Measurements from ENCODE around the gene GINS2. TPM values are rescaled to one million over a fixed set of nuclear protein-coding genes. Genes with fewer than 3 reads are reported as not detected.

Gene GINS2
- total and polyA plus RNA-seq, 2 donors (not counting 3 experiments of a cell fraction or from before 2014, with no cell fraction given), result 10.4 to 24.1 TPM

DNA sequence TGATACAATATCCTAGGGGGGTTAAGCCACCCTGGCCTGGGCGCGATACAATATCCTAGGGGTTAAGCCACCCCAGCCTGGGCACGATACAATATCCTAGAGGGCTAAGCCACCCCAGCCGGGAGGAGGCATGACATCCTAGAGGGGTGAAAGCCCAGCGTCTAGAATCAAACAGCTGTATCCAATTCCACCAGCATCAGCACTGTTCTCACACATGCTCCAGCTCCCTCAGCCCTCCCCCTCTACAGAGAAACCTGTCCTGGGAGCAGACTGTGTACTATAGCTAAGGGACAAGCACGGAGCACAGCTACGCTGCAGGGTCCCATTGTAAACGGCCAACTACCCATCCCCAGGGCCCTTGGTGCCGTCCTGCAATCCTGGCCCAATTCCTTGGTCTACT, 6.2 kb downstream of the GINS2 start:
- Histone ChIP-seq H3K4me2 (ENCODE audit: insufficient read depth, low read length) (no peak overlapping the region), H3K27ac (ENCODE audit: insufficient read depth, low read depth, low read length) (no peak overlapping the region), H3K9me3 (replicated peaks; ENCODE audit: control insufficient read depth, insufficient read depth, low read length) (no peaks in the 10 kb centered on the region), H3K9ac (replicated peaks; ENCODE audit: extremely low read depth, insufficient read depth, low read length) (no peak overlapping the region), H3K79me2 (ENCODE audit: control insufficient read depth, insufficient read depth, low read length) (no peaks in the 10 kb centered on the region), H3K4me3 (replicated peaks in 1 of 3; ENCODE audit: insufficient read depth in 1 of 3, low read depth in 1 of 3, low read length in 3 of 3) (no peak overlapping the region), H3K27me3 (ENCODE audit: control insufficient read depth in 2 of 2, insufficient read depth in 2 of 2, low read length in 2 of 2) (no peaks in the 10 kb centered on the region), H3K9me1 (replicated peaks; ENCODE audit: control insufficient read depth, extremely low read depth, insufficient read depth, low read length) (no peaks in the 10 kb centered on the region), H3K4me1 (ENCODE audit: control insufficient read depth, extremely low read depth, insufficient read depth, low read length) (no peaks in the 10 kb centered on the region), H2AFZ (ENCODE audit: low read depth, low read length) (no peak overlapping the region), H4K20me1 (replicated peaks; ENCODE audit: control insufficient read depth, extremely low read depth, insufficient read depth, low read length) (no peaks in the 10 kb centered on the region), H3K36me3 (ENCODE audit: control insufficient read depth in 2 of 2, extremely low read depth in 1 of 2, insufficient read depth in 2 of 2, low read length in 2 of 2) (peaks cover 0 to 3% of the 10 kb centered on the region in 2 experiments)
- DNase-seq (ENCODE audit: low read depth, low spot score) (no peak), FAIRE-seq (no peak)
- dilution Hi-C loops (cut with MboI; ENCODE audit: extremely low pct_ligation_motif_present, low sequenced_read_pairs), result no loop called here
- intact Hi-C loops (cut with micrococcal nuclease), result no loop called here
- BruUV-seq (replicated peaks), result no TSS peak
- TF ChIP-seq EZH2 (IDR thresholded peaks at IDR 0.05; ENCODE audit: borderline replicate concordance, low read depth, low read length, severe bottlenecking) (no peak), CTCF (IDR thresholded peaks at IDR 0.05; ENCODE audit: extremely low read depth in 1 of 2, insufficient read depth in 1 of 2, low read depth in 1 of 2, low read length in 2 of 2) (no peak)
- TF ChIP-seq, protein P1, sequence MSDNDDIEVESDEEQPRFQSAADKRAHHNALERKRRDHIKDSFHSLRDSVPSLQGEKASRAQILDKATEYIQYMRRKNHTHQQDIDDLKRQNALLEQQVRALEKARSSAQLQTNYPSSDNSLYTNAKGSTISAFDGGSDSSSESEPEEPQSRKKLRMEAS (IDR thresholded peaks at IDR 0.05; ENCODE audit: insufficient read depth, insufficient read length), result no peak
- POLR2A ChIA-PET, result no interaction called here
- CTCF ChIA-PET, result interaction anchor here (0.8 to 2.0 kb wide), 5 partner anchors 16 to 35 kb away, joined by 3 to 6 read pairs (median 3); no protein-coding TSS in a partner anchor

GRCh38 chr16:85681255-85681654, 7.5 kb downstream of the GINS2 start:
- TF ChIP-seq MYC (IDR thresholded peaks at IDR 0.05; ENCODE audit: low read depth, low read length) (no peak), FOS (IDR thresholded peaks at IDR 0.05; ENCODE audit: borderline replicate concordance, insufficient read depth, low read length) (no peak), JUN (IDR thresholded peaks at IDR 0.05; ENCODE audit: borderline replicate concordance, insufficient read depth, insufficient read length, low read depth) (no peak), CTCF (IDR thresholded peaks at IDR 0.05; ENCODE audit: extremely low read depth in 1 of 2, insufficient read depth in 1 of 2, low read depth in 1 of 2, low read length in 2 of 2) (no peak), POLR2AphosphoS5 (IDR thresholded peaks at IDR 0.05; ENCODE audit: insufficient read depth, low read depth, low read length) (no peak), POLR2A (IDR thresholded peaks at IDR 0.05; ENCODE audit: low read depth, low read length) (no peak), EZH2 (IDR thresholded peaks at IDR 0.05; ENCODE audit: borderline replicate concordance, low read depth, low read length, severe bottlenecking) (no peak), GATA2 (IDR thresholded peaks at IDR 0.05; ENCODE audit: insufficient read depth, insufficient read length, low read depth, low read length) (no peak)
- TF ChIP-seq, protein P1 (IDR thresholded peaks at IDR 0.05; ENCODE audit: insufficient read depth, insufficient read length), result no peak
- no TSS peak for BruUV-seq (replicated peaks)
- H3K79me2 ChIP-seq (ENCODE audit: control insufficient read depth, insufficient read depth, low read length), result no peaks in the 10 kb centered on the region
- FAIRE-seq, result no peak
- H3K27ac ChIP-seq (ENCODE audit: insufficient read depth, low read depth, low read length), result no peak overlapping the region
- no peaks in the 10 kb centered on the region for H3K9me1 ChIP-seq (replicated peaks; ENCODE audit: control insufficient read depth, extremely low read depth, insufficient read depth, low read length)
- POLR2A ChIA-PET, result no interaction called here
- CTCF ChIA-PET, result interaction anchor here (1.2 to 1.4 kb wide), 2 partner anchors 15 to 36 kb away, joined by 3 read pairs; no protein-coding TSS in a partner anchor
- H3K9me3 ChIP-seq (replicated peaks; ENCODE audit: control insufficient read depth, insufficient read depth, low read length), result no peaks in the 10 kb centered on the region
- no peaks in the 10 kb centered on the region for H3K27me3 ChIP-seq (ENCODE audit: control insufficient read depth in 2 of 2, insufficient read depth in 2 of 2, low read length in 2 of 2)
- dilution Hi-C loops (cut with MboI; ENCODE audit: extremely low pct_ligation_motif_present, low sequenced_read_pairs), result no loop called here
- no peaks in the 10 kb centered on the region for H3K4me1 ChIP-seq (ENCODE audit: control insufficient read depth, extremely low read depth, insufficient read depth, low read length)
- intact Hi-C loops (cut with micrococcal nuclease), result no loop called here
- no peak overlapping the region for H3K4me3 ChIP-seq (replicated peaks in 1 of 3; ENCODE audit: insufficient read depth in 1 of 3, low read depth in 1 of 3, low read length in 3 of 3)
- no peaks in the 10 kb centered on the region for H4K20me1 ChIP-seq (replicated peaks; ENCODE audit: control insufficient read depth, extremely low read depth, insufficient read depth, low read length)
- no peak overlapping the region for H3K9ac ChIP-seq (replicated peaks; ENCODE audit: extremely low read depth, insufficient read depth, low read length)
- no peak overlapping the region for H2AFZ ChIP-seq (ENCODE audit: low read depth, low read length)
- H3K36me3 ChIP-seq (ENCODE audit: control insufficient read depth in 2 of 2, extremely low read depth in 1 of 2, insufficient read depth in 2 of 2, low read length in 2 of 2), result peaks cover 0 to 3% of the 10 kb centered on the region in 2 experiments
- no peak for DNase-seq (ENCODE audit: low read depth, low spot score)
- H3K4me2 ChIP-seq (ENCODE audit: insufficient read depth, low read length), result no peak overlapping the region

Measured in endothelial cell of umbilical vein (primary cell).